GM15510 (cell line): Measurements from ENCODE around the gene SLC12A3.

Experiments used
- POLR2A ChIP-seq: IDR thresholded peaks from 3 replicates; pipeline ENCODE4 v1.6.1; 2011; ENCODE audit warnings: borderline replicate concordance; ENCODE audit not compliant: insufficient read length; ENCODE audit errors: extremely low read depth

The SLC12A3 gene

DNA sequence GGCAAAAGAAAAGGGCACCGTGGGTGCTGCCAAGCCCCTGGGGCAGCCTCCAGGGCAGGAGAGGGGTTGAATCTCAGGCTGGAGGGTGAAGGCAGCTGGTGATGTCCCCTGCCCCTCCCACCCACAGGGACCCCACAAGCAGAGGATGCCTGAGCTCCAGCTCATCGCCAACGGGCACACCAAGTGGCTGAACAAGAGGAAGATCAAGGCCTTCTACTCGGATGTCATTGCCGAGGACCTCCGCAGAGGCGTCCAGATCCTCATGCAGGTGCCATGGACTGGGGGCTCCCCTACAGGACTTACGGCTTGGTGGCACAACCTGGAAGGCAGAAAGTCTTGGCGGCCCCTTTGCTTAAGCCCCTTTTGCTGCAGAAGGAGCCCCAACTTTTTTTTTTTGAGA, 21.8 kb downstream of the SLC12A3 start:
- no peak for TF ChIP-seq POLR2A

DNA sequence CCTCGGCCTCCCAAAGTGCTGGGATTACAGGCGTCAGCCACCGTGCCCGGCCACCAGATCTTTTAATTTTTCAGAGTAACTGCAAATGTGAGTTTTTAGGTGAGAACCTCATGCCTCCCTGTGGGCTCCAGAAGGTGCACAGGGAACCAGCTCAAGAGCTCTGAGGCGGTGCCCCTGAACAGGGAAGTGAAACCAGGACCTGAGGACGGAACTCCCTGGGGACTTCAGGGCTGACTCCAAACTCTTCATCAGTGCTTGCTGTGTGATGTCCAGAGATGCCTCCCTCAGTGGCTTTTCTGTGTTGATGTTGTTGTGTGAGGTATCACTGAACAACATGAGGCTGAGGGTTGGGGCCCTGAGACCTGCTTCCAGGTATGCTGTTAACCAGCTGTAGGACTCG, 23.8 kb downstream of the SLC12A3 start:
- TF ChIP-seq POLR2A = no peak

DNA sequence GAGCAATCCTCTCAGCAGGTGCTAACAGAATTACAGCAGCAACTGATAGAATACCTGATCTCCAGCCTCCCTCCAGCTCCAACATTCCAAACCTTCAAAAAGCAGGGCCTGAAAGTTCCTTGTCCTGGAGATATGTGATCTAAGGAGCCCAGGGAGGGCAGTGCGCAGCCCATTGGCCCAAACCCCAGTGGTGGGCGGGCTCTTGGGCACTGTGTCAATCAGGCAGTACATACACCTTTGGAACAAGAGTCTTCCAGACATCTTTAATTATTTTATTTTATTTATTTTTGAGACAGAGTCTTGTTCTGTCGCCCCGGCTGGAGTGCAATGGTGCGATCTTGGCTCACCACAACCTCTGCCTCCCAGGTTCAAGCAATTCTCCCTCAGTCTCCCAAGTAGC, 24.2 kb downstream of the SLC12A3 start:
- TF ChIP-seq POLR2A = no peak

- no peak for TF ChIP-seq POLR2A
Measured at GRCh38 chr16:56891685-56892084, 26.7 kb downstream of the SLC12A3 start.

DNA sequence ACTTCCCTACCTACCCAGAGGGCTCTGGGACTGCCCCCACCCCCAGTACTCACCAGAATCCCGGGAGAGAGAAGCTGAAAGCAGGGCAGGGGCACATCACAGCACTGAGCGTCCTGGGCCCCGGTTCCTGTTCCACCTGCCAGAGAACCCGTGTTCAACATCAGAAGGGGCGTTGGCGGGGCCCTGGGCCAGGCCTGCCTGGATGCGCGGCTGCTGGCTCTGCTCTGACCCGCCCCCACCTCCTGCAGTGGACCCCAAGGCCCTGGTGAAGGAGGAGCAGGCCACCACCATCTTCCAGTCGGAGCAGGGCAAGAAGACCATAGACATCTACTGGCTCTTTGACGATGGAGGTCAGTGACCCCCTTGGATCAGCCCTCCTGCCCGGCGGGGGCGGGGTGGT, 27.7 kb downstream of the SLC12A3 start:
- no peak for TF ChIP-seq POLR2A

DNA sequence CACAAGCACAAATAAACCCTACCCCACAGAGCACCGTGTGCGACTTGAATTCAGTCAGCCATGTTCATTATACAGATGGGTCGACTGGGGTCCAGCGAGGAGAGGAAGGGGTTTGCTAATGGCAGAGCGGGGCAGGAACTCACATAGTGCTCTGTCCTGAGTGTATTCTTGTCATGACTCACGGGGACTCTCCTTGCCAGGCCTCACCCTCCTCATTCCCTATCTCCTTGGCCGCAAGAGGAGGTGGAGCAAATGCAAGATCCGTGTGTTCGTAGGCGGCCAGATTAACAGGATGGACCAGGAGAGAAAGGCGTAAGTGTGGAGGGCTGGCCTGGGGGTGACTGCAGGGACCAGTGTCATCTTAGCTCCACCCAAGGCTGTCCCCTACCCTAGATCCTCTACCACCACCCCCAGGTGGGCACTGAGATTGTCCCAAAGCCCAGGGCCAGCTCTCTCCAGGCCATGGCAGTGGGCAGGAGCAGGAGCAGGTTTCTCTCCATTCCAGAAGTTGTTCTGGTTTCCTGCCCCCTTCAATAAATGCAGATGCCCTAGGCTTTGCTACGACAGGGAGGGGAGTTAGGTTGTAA, 29.4 kb downstream of the SLC12A3 start:
- TF ChIP-seq POLR2A = no peak

DNA sequence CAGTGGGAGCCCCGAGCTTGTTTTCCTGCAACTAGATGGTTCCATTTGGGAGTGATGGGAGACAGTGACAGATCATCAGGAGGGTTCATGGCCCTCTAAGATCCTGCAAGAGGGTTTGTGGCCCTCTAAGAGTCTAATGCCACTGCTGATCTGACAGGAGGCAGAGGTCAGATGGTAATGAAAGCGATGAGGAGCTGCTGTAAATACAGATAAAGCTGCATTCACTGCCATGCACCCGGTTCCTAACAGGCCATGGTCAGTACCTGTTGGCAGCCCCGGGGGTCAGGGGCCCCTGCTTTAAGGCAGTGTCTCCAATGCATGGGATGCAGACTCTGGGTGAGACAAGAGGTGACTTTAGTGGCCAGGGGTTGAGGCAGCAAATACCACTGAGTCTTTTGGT, 30.8 kb downstream of the SLC12A3 start:
- TF ChIP-seq POLR2A = no peak

DNA sequence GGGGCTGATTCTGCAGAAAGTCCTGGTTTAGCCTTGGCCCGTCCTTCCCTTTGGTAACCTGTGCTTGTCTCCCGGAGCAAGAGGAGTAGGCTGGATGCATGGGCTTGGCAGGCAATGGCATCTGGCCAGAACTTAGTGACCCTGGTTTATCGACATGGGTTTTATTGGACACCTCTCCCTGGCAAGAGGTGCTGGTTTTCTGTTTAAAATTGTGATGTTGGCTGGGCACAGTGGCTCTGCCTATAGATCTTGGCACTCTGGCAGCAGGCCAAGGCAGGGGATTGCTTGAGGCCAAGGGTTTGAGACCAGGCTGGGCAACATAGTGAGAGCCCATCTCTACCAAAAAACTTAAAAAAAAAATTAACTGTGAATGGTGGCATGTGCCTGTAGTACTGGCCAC, 31.2 kb downstream of the SLC12A3 start:
- no peak for TF ChIP-seq POLR2A

- TF ChIP-seq POLR2A = no peak
Measured at GRCh38 chr16:56897026-56897799, 32.2 kb downstream of the SLC12A3 start.

DNA sequence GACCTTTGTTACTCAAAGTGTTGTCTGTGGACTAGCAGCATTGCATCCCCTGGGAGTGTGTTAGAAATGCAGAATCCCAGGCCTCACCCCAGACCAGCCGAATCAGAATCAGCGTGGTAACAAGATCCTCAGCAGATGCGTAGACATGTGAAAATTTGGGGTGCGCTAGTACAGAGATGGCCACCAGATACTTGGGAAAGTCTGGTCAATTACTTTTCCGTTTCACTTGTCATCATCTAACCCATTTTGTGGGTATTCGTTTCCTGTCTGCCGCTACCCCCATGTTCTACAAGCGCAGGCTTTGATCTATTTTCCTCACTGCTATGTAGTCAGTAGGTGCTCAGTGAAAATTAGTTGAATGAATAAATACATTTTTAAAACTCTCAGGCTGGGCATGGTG, 33.8 kb downstream of the SLC12A3 start:
- TF ChIP-seq POLR2A = no peak

DNA sequence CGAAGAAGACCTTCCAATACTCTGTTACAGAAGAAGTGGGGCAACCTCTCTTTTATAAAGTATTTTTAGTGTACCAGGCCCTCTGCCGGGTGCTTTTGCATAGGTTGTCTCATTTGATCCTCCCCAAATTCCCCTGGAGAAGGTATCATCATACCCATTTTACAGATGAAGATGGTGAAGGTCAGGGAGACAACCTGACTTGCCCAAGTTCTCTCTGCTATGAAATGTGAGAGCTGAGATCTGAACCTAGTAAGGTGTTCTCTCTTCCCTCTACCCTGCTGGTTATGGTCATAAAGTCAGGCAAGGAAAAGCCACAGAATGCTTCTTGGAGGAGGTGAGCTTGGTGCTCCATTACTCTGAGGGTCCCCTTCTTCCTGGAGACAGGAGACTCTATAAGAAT, 38.9 kb downstream of the SLC12A3 start:
- no peak for TF ChIP-seq POLR2A

DNA sequence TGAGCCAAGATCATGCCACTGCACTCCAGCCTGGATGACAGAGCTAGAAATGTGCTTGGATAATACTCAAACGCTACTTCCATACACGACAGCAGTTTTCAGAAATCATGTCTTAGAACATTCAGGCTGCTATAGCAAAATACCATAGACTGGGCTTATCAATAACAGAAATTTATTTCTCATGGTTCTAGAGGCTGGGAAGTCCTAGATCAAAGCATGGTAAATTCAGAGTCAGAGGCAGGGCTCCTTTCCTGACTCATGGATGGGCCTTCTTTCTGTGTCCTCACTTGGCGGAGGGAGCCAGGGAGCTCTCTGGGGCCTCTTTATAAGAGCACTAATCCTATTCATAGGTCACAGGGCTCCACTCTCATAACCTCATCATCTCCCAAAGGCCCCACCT, 42.4 kb downstream of the SLC12A3 start:
- no peak for TF ChIP-seq POLR2A

- no peak for TF ChIP-seq POLR2A
Measured at GRCh38 chr16:56909527-56909979, 44.5 kb downstream of the SLC12A3 start.

DNA sequence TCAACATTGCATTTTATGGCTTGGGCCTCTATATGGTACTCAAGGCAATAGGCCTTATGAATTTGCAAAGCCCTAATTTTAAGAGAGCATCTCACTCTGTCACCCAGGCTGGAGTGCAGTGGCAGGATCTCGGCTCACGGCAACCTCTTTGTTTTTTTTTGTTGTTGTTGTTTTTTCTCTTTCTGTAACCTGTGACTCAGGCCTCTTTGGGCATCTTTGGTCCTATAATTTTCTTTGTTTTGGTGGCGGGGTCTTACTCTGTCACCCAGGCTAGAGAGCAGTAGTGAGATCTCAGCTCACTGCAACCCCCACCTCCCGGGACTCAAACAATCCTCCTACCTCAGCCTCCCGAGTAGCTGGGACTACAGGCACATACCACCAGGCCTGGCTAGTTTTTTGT, 45.1 kb downstream of the SLC12A3 start:
- no peak for TF ChIP-seq POLR2A

GRCh38 chr16:56910654-56911539, 45.9 kb downstream of the SLC12A3 start:
- TF ChIP-seq POLR2A = no peak
